GM19397 (cell line): ENCODE results near the gene TNFRSF1A.

Experiments used
- ATAC-seq: cut with Tn5 transposase; IDR thresholded peaks from one replicate; pipeline ENCODE4 v1.9.1; 2021; ENCODE audit warnings: mild to moderate bottlenecking, moderate library complexity; ENCODE audit not compliant: unreplicated experiment

The TNFRSF1A gene

GRCh38 chr12:6279631-6280030, 62.2 kb downstream of the TNFRSF1A start:
- ATAC-seq: no peak

- no peak for ATAC-seq
These were observed 62.6 kb downstream of the TNFRSF1A start for GRCh38 chr12:6279256-6279628.
